Ascending aorta (tissue), 2 donors: ENCODE data around the gene ACAD10. TPM values are rescaled to one million over a fixed set of nuclear protein-coding genes. Genes with fewer than 3 reads are reported as not detected.
"Not testable (repeated sequence)": the region's sequence is repeated elsewhere in the genome, so short reads cannot be mapped to it uniquely, and the experiment has no call there.

Experiments used
- DNase-seq, 2 donors: peaks; one replicate each; pipeline ENCODE4 v3.0.0-alpha.2; 2019; ENCODE audit warnings: low spot score in 2 of 2
- H3K27ac ChIP-seq, 2 donors: fragments of 200-600 bp; sonication (generic); one replicate each; pipeline ENCODE4 v1.5.1; 2016 to 2017; ENCODE audit warnings: mild to moderate bottlenecking in 1 of 2
- H3K27me3 ChIP-seq: fragments of 200-600 bp; sonication (generic); one replicate; pipeline ENCODE4 v1.5.1; 2017
- H3K36me3 ChIP-seq, 2 donors: fragments of 200-600 bp; sonication (generic); one replicate each; pipeline ENCODE4 v1.5.1; 2016
- H3K4me1 ChIP-seq, 2 donors: fragments of 200-600 bp; sonication (generic); one replicate each; pipeline ENCODE4 v1.5.1; 2016 to 2017; ENCODE audit warnings: mild to moderate bottlenecking in 1 of 2
- H3K4me3 ChIP-seq, 2 donors: fragments of 200-600 bp; sonication (generic); one replicate each; pipeline ENCODE4 v1.5.1; 2016 to 2017; ENCODE audit warnings: mild to moderate bottlenecking in 1 of 2
- H3K9me3 ChIP-seq, 2 donors: fragments of 200-600 bp; sonication (generic); one replicate each; pipeline ENCODE4 v1.5.1; 2016
- intact Hi-C: fragments of 100-400 bp; cut with DNase I; formaldehyde crosslinking; loops from one replicate; pipeline ENCODE4 v1.15.1; 2023
- total RNA-seq: library from RNA; depleted of rRNA; stranded (reverse); fragments of >200 nt; gene quantifications from one replicate; pipeline ENCODE4 v1.1.0, GENCODE V29; 2016
- TF ChIP-seq, protein P1 (sequence below), 3 experiments: fragments of 200-600 bp in 2 of 3; fragments of 450-650 bp in 1 of 3; sonication (generic) in 2 of 3; IDR thresholded peaks; one replicate each; pipeline ENCODE4 v1.5.1; 2016 to 2019; ENCODE audit warnings: antibody characterized with exemption in 3 of 3, mild to moderate bottlenecking in 1 of 3, moderate library complexity in 1 of 3

The ACAD10 gene
- total RNA-seq, 1 donor from 2014 or later = 32.0 TPM

GRCh38 chr12:111732786-111733185 is 46.9 kb downstream of the ACAD10 start:
- Histone ChIP-seq H3K9me3 (no peaks in the 10 kb centered on the region), H3K27me3 (no peaks in the 10 kb centered on the region), H3K4me3 (no peak overlapping the region), H3K36me3 (peaks cover 34 to 57% of the 10 kb centered on the region in 2 donors), H3K27ac (no peak overlapping the region), H3K4me1 (no peaks in the 10 kb centered on the region)
- no peak for DNase-seq
- intact Hi-C loops = no loop called here
- TF ChIP-seq, protein P1, sequence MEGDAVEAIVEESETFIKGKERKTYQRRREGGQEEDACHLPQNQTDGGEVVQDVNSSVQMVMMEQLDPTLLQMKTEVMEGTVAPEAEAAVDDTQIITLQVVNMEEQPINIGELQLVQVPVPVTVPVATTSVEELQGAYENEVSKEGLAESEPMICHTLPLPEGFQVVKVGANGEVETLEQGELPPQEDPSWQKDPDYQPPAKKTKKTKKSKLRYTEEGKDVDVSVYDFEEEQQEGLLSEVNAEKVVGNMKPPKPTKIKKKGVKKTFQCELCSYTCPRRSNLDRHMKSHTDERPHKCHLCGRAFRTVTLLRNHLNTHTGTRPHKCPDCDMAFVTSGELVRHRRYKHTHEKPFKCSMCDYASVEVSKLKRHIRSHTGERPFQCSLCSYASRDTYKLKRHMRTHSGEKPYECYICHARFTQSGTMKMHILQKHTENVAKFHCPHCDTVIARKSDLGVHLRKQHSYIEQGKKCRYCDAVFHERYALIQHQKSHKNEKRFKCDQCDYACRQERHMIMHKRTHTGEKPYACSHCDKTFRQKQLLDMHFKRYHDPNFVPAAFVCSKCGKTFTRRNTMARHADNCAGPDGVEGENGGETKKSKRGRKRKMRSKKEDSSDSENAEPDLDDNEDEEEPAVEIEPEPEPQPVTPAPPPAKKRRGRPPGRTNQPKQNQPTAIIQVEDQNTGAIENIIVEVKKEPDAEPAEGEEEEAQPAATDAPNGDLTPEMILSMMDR (IDR thresholded peaks at IDR 0.05) = no peak

GRCh38 chr12:111733340-111733915 is 47.6 kb downstream of the ACAD10 start:
- Histone ChIP-seq H3K4me1 (no peaks in the 10 kb centered on the region), H3K36me3 (peaks cover 35 to 56% of the 10 kb centered on the region in 2 donors), H3K9me3 (no peaks in the 10 kb centered on the region), H3K27me3 (no peaks in the 10 kb centered on the region), H3K27ac (no peak overlapping the region), H3K4me3 (no peak overlapping the region)
- DNase-seq = no peak
- TF ChIP-seq, protein P1 (IDR thresholded peaks at IDR 0.05) = no peak
- intact Hi-C loops = no loop called here

DNA sequence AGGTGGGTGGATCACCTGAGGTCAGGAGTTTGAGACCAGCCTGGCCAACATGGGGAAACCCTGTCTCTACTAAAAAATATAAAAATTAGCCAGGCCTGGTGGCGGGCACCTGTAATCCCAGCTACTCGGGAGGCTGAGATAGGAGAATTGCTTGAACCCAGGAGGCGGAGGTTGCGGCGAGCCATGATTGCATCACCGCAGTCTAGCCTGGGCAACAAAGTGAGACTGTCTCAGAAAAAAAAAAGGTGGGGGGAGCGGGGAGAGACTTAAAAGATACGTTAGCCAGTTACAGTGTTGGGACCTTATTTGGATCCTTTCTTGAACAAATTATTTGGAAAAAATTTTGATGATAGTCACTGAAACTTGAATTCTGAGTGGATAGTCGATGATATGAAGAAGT is 53.7 kb downstream of the ACAD10 start:
- H3K9me3 ChIP-seq, H3K4me1 ChIP-seq, H3K4me3 ChIP-seq, H3K27me3 ChIP-seq, intact Hi-C loops, DNase-seq: not testable (repeated sequence)
- Histone ChIP-seq H3K27ac (peak overlapping the region in 1 of 2 donors; percentile 53), H3K36me3 (peaks cover 6 to 13% of the 10 kb centered on the region in 2 donors)

DNA sequence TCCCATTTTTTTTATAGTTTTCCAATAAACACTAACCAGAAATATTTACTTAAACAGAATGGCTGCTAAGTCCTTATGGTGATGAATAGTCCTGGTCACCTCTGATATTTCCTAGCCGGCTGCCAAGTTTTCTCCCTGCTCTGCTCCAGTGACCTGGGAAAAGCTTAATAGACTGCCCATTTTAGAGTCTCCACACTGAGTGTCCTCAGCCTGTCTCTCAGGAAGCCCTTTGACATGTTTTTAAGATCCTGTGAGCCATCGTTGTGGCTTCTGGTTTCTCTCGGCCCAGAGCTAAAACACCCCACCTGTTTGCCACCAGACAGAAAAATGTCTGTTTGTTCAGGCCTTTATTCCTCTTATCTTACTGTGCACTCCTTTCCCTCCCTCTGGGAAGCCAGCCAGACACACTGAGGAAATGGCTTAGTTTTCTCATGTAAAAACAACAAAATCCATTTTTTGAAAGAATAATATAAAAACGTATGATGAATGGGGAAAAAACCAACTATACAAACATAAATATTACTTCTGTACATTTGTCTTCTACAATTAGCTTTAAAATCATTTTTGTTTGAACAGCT is 55.5 kb downstream of the ACAD10 start:
- Histone ChIP-seq H3K9me3 (no peaks in the 10 kb centered on the region), H3K27ac (peak overlapping the region; percentile 44 to 53), H3K36me3 (peaks cover 19 to 25% of the 10 kb centered on the region in 2 donors), H3K4me1 (peaks cover 0 to 9% of the 10 kb centered on the region in 2 donors), H3K27me3 (no peaks in the 10 kb centered on the region), H3K4me3 (no peak overlapping the region)
- TF ChIP-seq, protein P1 (IDR thresholded peaks at IDR 0.05) = no peak
- no peak for DNase-seq
- intact Hi-C loops = no loop called here

DNA sequence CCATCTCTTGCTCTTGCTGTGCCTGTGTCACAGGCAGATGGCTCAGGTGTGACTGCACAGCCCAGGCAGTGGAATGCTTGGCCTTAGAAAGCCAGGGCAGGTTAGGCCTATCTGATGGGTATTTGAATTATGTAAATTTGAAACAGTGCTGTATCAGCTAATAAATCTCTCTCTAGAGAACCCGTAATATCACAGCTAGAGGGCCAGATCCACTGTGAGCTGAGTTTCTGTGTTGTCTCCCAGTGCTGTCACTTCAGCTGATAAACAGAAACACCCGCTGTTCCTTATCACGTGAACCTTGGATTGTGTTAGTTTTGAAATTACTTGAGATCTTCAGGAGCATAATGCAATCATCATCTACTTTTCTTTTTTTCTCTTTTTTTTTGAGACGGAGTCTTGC is 59.4 kb downstream of the ACAD10 start:
- intact Hi-C loops = no loop called here
- no peaks in the 10 kb centered on the region for H3K9me3 ChIP-seq
- no peak overlapping the region for H3K27ac ChIP-seq
- no peak overlapping the region for H3K4me3 ChIP-seq
- DNase-seq = no peak
- H3K4me1 ChIP-seq = peaks cover 0 to 9% of the 10 kb centered on the region in 2 donors
- no peaks in the 10 kb centered on the region for H3K27me3 ChIP-seq
- peaks cover 38 to 39% of the 10 kb centered on the region in 2 donors for H3K36me3 ChIP-seq
- TF ChIP-seq, protein P1 (IDR thresholded peaks at IDR 0.05) = no peak

- no peaks in the 10 kb centered on the region for H3K27me3 ChIP-seq
- intact Hi-C loops = no loop called here
- no peaks in the 10 kb centered on the region for H3K9me3 ChIP-seq
- no peak overlapping the region for H3K4me3 ChIP-seq
- DNase-seq = no peak
- H3K36me3 ChIP-seq = peaks cover 38 to 39% of the 10 kb centered on the region in 2 donors
- TF ChIP-seq, protein P1 (IDR thresholded peaks at IDR 0.05) = no peak
- H3K27ac ChIP-seq = no peak overlapping the region
- H3K4me1 ChIP-seq = no peaks in the 10 kb centered on the region
These were observed 61.5 kb downstream of the ACAD10 start for GRCh38 chr12:111747333-111747732.
